Measurements from ENCODE around the gene TOR1AIP2. TPM values are rescaled to one million over a fixed set of nuclear protein-coding genes. Genes with fewer than 3 reads are reported as not detected.

TOR1AIP2 gene
- total and polyA plus RNA-seq, 2 of the 8 experiments (the other 6 are each of a cell fraction or from before 2014, with no cell fraction given): 12.1 to 75.2 TPM

DNA sequence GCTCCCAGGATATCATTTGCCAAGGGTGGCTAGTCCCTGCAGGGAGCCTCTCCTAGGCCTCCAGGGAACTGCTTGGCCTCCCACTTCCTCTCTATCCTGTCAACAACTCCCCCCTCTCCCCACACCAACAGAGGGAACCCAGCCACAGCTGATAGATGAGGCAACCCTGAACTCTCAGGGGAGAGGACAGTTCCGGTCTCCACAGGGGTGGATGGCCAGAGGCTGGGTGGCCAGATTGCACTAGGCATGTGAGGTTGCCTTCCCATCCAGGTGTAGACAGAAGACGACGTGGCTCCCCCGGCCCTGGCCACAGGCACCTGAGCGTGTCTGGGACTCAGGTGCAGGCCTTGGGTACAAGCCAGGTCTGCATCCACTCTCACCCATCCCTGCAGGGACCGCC lies 53.3 kb downstream of the TOR1AIP2 start:
- H3K27me3 ChIP-seq (replicated peaks in 1 of 4; ENCODE audit: control insufficient read depth in 3 of 4, extremely low read depth in 1 of 4, insufficient read depth in 3 of 4, low read length in 3 of 4): no peaks in the 10 kb centered on the region
- H3K56ac ChIP-seq (replicated peaks; ENCODE audit: insufficient read length, low read depth, low read length): no peak overlapping the region
- H3K14ac ChIP-seq (ENCODE audit: insufficient read length): no peak overlapping the region
- H2BK12ac ChIP-seq (ENCODE audit: low read depth, low read length): no peak overlapping the region
- no peaks in the 10 kb centered on the region for H3K36me3 ChIP-seq (ENCODE audit: control insufficient read depth in 2 of 4, insufficient read depth in 4 of 4, low read length in 3 of 4)
- no peaks in the 10 kb centered on the region for H3K23me2 ChIP-seq (ENCODE audit: low read depth, low read length)
- H4K8ac ChIP-seq (ENCODE audit: extremely low read depth, insufficient read depth, low read length): no peak overlapping the region
- CTCF ChIA-PET (ENCODE audit: partially characterized antibody): interaction anchor here (1.0 to 18.9 kb wide), 2 partner anchors 13 to 118 kb away, joined by 4 to 251 read pairs; no protein-coding TSS in a partner anchor
- no peaks in the 10 kb centered on the region for H3K9me3 ChIP-seq (ENCODE audit: insufficient read depth in 2 of 2, low read depth in 1 of 2, low read length in 1 of 2)
- no peak overlapping the region for H2AK5ac ChIP-seq (ENCODE audit: low read depth, low read length)
- POLR2A ChIA-PET (ENCODE audit: partially characterized antibody): no interaction called here
- DNase-seq (ENCODE audit: low read depth in 1 of 2, low spot score in 2 of 2) (no peak), FAIRE-seq (no peak)
- no peak overlapping the region for H3K27ac ChIP-seq (ENCODE audit: low read depth, low read length)
- H4K91ac ChIP-seq (replicated peaks; ENCODE audit: insufficient read length, low read length): no peak overlapping the region
- WGBS, 2 experiments (ENCODE audit: extremely low coverage in 1 of 2, insufficient coverage in 1 of 2, insufficient read length in 1 of 2, insufficient replicate concordance in 2 of 2, low coverage in 1 of 2, low lambda C conversion rate in 2 of 2, missing lambda C conversion rate in 1 of 2): 93% methylated on average over 5 of the region's 6 CpGs; no CpG with 5 or more reads in 1 of the 2 experiments
- no peaks in the 10 kb centered on the region for H4K20me1 ChIP-seq (replicated peaks in 1 of 2; ENCODE audit: control insufficient read depth in 1 of 2, insufficient read depth in 2 of 2, low read length in 2 of 2)
- no peak overlapping the region for H4K5ac ChIP-seq (ENCODE audit: insufficient read length, low read depth, low read length)
- no peaks in the 10 kb centered on the region; the same call in 1 of the 2 replicates for H3K79me1 ChIP-seq (ENCODE audit: low read depth, low read length)
- no peak overlapping the region for H3K4me2 ChIP-seq (ENCODE audit: insufficient read depth in 1 of 2, low read depth in 2 of 2, low read length in 2 of 2)
- H2BK15ac ChIP-seq (ENCODE audit: low read length): no peak overlapping the region
- no peak overlapping the region for H2AFZ ChIP-seq (ENCODE audit: low read length)
- H3K4ac ChIP-seq (replicated peaks; ENCODE audit: insufficient read length, low read depth, low read length): no peak overlapping the region
- H3K79me2 ChIP-seq (ENCODE audit: control insufficient read depth in 1 of 2, insufficient read depth in 2 of 2, low read length in 2 of 2): no peaks in the 10 kb centered on the region
- no peak overlapping the region for H2BK120ac ChIP-seq (replicated peaks; ENCODE audit: low read depth, low read length)
- H3K18ac ChIP-seq (ENCODE audit: extremely low read depth, low read length): no peak overlapping the region; the same call in none of the 2 replicates
- no peak overlapping the region for H3K23ac ChIP-seq (ENCODE audit: insufficient read length)
- no peak overlapping the region for H3K9ac ChIP-seq (replicated peaks in 1 of 4; ENCODE audit: extremely low read depth in 1 of 4, low read depth in 3 of 4, low read length in 3 of 4)
- no peak overlapping the region for H2BK20ac ChIP-seq (ENCODE audit: low read length)
- no peak overlapping the region for H3K4me3 ChIP-seq (ENCODE audit: extremely low read depth in 1 of 4, insufficient read depth in 2 of 4, low read depth in 3 of 4, low read length in 4 of 4)
- TF ChIP-seq KDM5A (IDR thresholded peaks at IDR 0.05; ENCODE audit: low read length) (no peak), HDAC6 (IDR thresholded peaks at IDR 0.05; ENCODE audit: low read depth, low read length) (no peak), SRF (IDR thresholded peaks at IDR 0.05; ENCODE audit: low read depth, low read length) (no peak), CTBP2 (IDR thresholded peaks at IDR 0.05; ENCODE audit: borderline replicate concordance, insufficient read depth, insufficient read length, low read length) (no peak), RBBP5 (IDR thresholded peaks at IDR 0.05; ENCODE audit: borderline replicate concordance, low read depth, low read length) (no peak)
- TF ChIP-seq, protein P1, sequence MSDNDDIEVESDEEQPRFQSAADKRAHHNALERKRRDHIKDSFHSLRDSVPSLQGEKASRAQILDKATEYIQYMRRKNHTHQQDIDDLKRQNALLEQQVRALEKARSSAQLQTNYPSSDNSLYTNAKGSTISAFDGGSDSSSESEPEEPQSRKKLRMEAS (IDR thresholded peaks at IDR 0.05): no peak
- H3K4me1 ChIP-seq (replicated peaks in 1 of 4; ENCODE audit: control insufficient read depth in 3 of 4, insufficient read depth in 4 of 4, low read length in 3 of 4): peaks cover 0 to 5% (median 2%) of the 10 kb centered on the region in 4 experiments; a peak in 4 of 7 replicates
- no peak overlapping the region for H2BK5ac ChIP-seq (ENCODE audit: low read depth, low read length)

Measured in H1 (cell line).